HCT116 (cell line): Measurements from ENCODE around the gene STARD7. TPM values are rescaled to one million over a fixed set of nuclear protein-coding genes. Genes with fewer than 3 reads are reported as not detected.

ENCODE experiments used
- ATAC-seq: fragments of 200-7000 bp; cut with Tn5 transposase; 2 replicates; pipeline ENCODE4 v1.9.1; 2020; ENCODE audit warnings: mild to moderate bottlenecking, moderate library complexity
- BruUV-seq: library from RNA; stranded (reverse); fragments of 400-500 nt; replicated peaks from 2 replicates; lab custom pipeline; 2021; lab: Mats Ljungman, UMichigan
- CTCF ChIA-PET: fragments of 300-600 bp; sonication (Branson Sonifier 250); formaldehyde crosslinking; loops from one replicate; lab custom pipeline; 2021; ENCODE audit warnings: antibody characterized with exemption; lab: Charles Lee
- POLR2A ChIA-PET: fragments of 300-600, 350-600 bp; sonication (Branson Sonifier 250); formaldehyde crosslinking; loops from one replicate; lab custom pipeline; 2021; ENCODE audit warnings: antibody characterized with exemption; lab: Charles Lee
- RAD21 ChIA-PET, 2 experiments: fragments of 300-600 bp; sonication (Branson Sonifier 250); formaldehyde crosslinking; loops; one replicate each; lab custom pipeline; 2023; ENCODE audit warnings: low total read pairs in 2 of 2; ENCODE audit not compliant: uncharacterized antibody in 2 of 2, unreplicated experiment in 2 of 2, low non-redundant PET in 1 of 2; lab: Charles Lee
- DNase-seq: peaks from one replicate; pipeline ENCODE4 v3.0.0-alpha.2; 2010; ENCODE audit warnings: low read depth, low spot score
- H2AFZ ChIP-seq: fragments of 200-600 bp; shearing (Covaris generic), sonication (generic); 2 replicates; pipeline ENCODE4 v1.6.1; 2017; ENCODE audit warnings: low read depth, mixed run types, mixed read lengths, antibody characterized with exemption, low read length; ENCODE audit not compliant: poor library complexity, severe bottlenecking
- H3K27ac ChIP-seq: 2 replicates; pipeline ENCODE4 v1.5.1; 2012; ENCODE audit warnings: low read depth, low read length
- H3K27me3 ChIP-seq: fragments of 200-600 bp; sonication (generic); 2 replicates; pipeline ENCODE4 v1.6.1; 2016; ENCODE audit warnings: mixed run types, low read length, mixed read lengths; ENCODE audit not compliant: insufficient read depth
- H3K36me3 ChIP-seq, 2 experiments: fragments of 200-500 bp in 1 of 2; fragments of 200-600 bp in 1 of 2; sonication (Bioruptor generic) in 1 of 2; sonication (generic) in 1 of 2; 2 replicates each; pipeline versions ENCODE4 v1.5.1 to v1.6.1; 2014 to 2016; ENCODE audit warnings: low read length in 2 of 2, inconsistent platforms in 1 of 2, mixed read lengths in 1 of 2, mixed run types in 1 of 2; ENCODE audit not compliant: insufficient read depth in 2 of 2, control insufficient read depth in 1 of 2
- H3K4me1 ChIP-seq, 2 experiments: fragments of 200-600 bp in 1 of 2; sonication (generic) in 1 of 2; 2 replicates each; pipeline versions ENCODE4 v1.5.1 to v1.6.1; 2012 to 2017; ENCODE audit warnings: low read length in 2 of 2, inconsistent platforms in 1 of 2, mild to moderate bottlenecking in 1 of 2, mixed read lengths in 1 of 2, mixed run types in 1 of 2, moderate library complexity in 1 of 2; ENCODE audit not compliant: insufficient read depth in 2 of 2, control insufficient read depth in 1 of 2
- H3K4me2 ChIP-seq: fragments of 200-600 bp; sonication (generic); 2 replicates; pipeline ENCODE4 v1.6.1; 2017; ENCODE audit warnings: mixed run types, low read length, mixed read lengths
- H3K4me3 ChIP-seq, 2 experiments: fragments of 200-600 bp in 1 of 2; sonication (generic) in 1 of 2; replicated peaks in 1 of 2; 2 replicates each; pipeline ENCODE4 v1.5.1; 2011 to 2016; ENCODE audit warnings: low read length in 2 of 2, control low read depth in 1 of 2, low read depth in 1 of 2, mild to moderate bottlenecking in 1 of 2, mixed read lengths in 1 of 2, mixed run types in 1 of 2
- H3K79me2 ChIP-seq: fragments of 200-600 bp; sonication (generic); 2 replicates; pipeline ENCODE4 v1.6.1; 2017; ENCODE audit warnings: mild to moderate bottlenecking, mixed run types, low read length, moderate library complexity, mixed read lengths; ENCODE audit not compliant: insufficient read depth
- H3K9ac ChIP-seq: fragments of 200-600 bp; sonication (generic); 2 replicates; pipeline ENCODE4 v1.6.1; 2016; ENCODE audit warnings: low read length, mixed read lengths
- H3K9me2 ChIP-seq: fragments of 200-600 bp; sonication (generic), shearing (Covaris generic); 2 replicates; pipeline ENCODE4 v1.6.1; 2017; ENCODE audit warnings: mixed run types, mild to moderate bottlenecking, moderate library complexity; ENCODE audit not compliant: insufficient read depth
- H3K9me3 ChIP-seq, 2 experiments: fragments of 200-500 bp in 1 of 2; fragments of 200-600 bp in 1 of 2; sonication (Bioruptor generic) in 1 of 2; sonication (generic) in 1 of 2; 2 replicates each; pipeline ENCODE4 v1.6.1; 2014 to 2017; ENCODE audit warnings: low read length in 2 of 2, mixed read lengths in 2 of 2, inconsistent platforms in 1 of 2, low read depth in 1 of 2, mild to moderate bottlenecking in 1 of 2, mixed run types in 1 of 2, moderate library complexity in 1 of 2; ENCODE audit not compliant: control insufficient read depth in 1 of 2, insufficient read depth in 1 of 2
- H4K20me1 ChIP-seq: fragments of 200-600 bp; sonication (generic), shearing (Covaris generic); 2 replicates; pipeline ENCODE4 v1.6.1; 2017; ENCODE audit warnings: mixed run types, mild to moderate bottlenecking, moderate library complexity; ENCODE audit not compliant: insufficient read depth
- ATF3 ChIP-seq: IDR thresholded peaks from 2 replicates; pipeline ENCODE4 v1.6.1; 2012
- CEBPB ChIP-seq: IDR thresholded peaks from 2 replicates; pipeline ENCODE4 v1.6.1; 2012; ENCODE audit warnings: low read depth
- CTCF ChIP-seq, 3 experiments: fragments of 200-600 bp in 1 of 3; sonication (generic) in 1 of 3; IDR thresholded peaks in 2 of 3; conservative IDR thresholded peaks in 1 of 3; 2 replicates each; pipeline ENCODE4 v1.5.1; 2012 to 2017; ENCODE audit warnings: low read depth in 2 of 3, low read length in 2 of 3, antibody characterized with exemption in 1 of 3, borderline replicate concordance in 1 of 3, control low read depth in 1 of 3, mild to moderate bottlenecking in 1 of 3, mixed read lengths in 1 of 3, mixed run types in 1 of 3, moderate library complexity in 1 of 3; ENCODE audit not compliant: insufficient read depth in 1 of 3
- ELF1 ChIP-seq: IDR thresholded peaks from 2 replicates; pipeline ENCODE4 v1.6.1; 2012; ENCODE audit warnings: low read depth, borderline replicate concordance
- EZH2 ChIP-seq: fragments of 200-600 bp; sonication (generic); IDR thresholded peaks from 2 replicates; pipeline ENCODE4 v1.6.1; 2017; ENCODE audit warnings: antibody characterized with exemption, mixed run types
- FOSL1 ChIP-seq: IDR thresholded peaks from 2 replicates; pipeline ENCODE4 v1.6.1; 2012; ENCODE audit warnings: low read depth
- POLR2A ChIP-seq: IDR thresholded peaks from 2 replicates; pipeline ENCODE4 v1.7.0; 2011; ENCODE audit warnings: borderline replicate concordance; ENCODE audit not compliant: insufficient read depth, insufficient read length; ENCODE audit errors: extremely low read depth
- POLR2AphosphoS5 ChIP-seq: IDR thresholded peaks from 2 replicates; pipeline ENCODE4 v1.6.1; 2011; ENCODE audit warnings: mild to moderate bottlenecking, low read depth, low read length, moderate library complexity
- RAD21 ChIP-seq: IDR thresholded peaks from 2 replicates; pipeline ENCODE4 v1.6.1; 2012; ENCODE audit warnings: low read depth, mild to moderate bottlenecking
- SIN3A ChIP-seq: IDR thresholded peaks from 2 replicates; pipeline ENCODE4 v1.6.1; 2012; ENCODE audit warnings: low read depth
- SP1 ChIP-seq: IDR thresholded peaks from 2 replicates; pipeline ENCODE4 v1.6.1; 2012; ENCODE audit warnings: low read depth
- ZFX ChIP-seq: fragments of 450-650 bp; IDR thresholded peaks from 2 replicates; pipeline ENCODE4 v1.6.1; 2017
- ZNF274 ChIP-seq: fragments of 200-500 bp; sonication (Bioruptor generic); IDR thresholded peaks from 2 replicates; pipeline ENCODE4 v1.6.1; 2014; ENCODE audit warnings: mild to moderate bottlenecking, low read depth, low read length, inconsistent platforms
- intact Hi-C: fragments of 100-400 bp; cut with micrococcal nuclease; formaldehyde crosslinking; loops from 2 replicates; pipeline ENCODE4 v1.10.0; 2022
- total RNA-seq: library from RNA; stranded (reverse); gene quantifications from one replicate; pipeline ENCODE4 v1.2.1, GENCODE V29; 2021; ENCODE audit not compliant: unreplicated experiment

Gene STARD7
- total RNA-seq, 1 experiment from 2014 or later = 160 TPM

GRCh38 chr2:96218508-96219131, 10.0 kb upstream of the STARD7 start:
- no peaks in the 10 kb centered on the region for H3K4me1 ChIP-seq
- ChIA-PET CTCF (no interaction called here), RAD21 (no interaction called here), POLR2A (no interaction called here)
- DNase-seq = no peak
- H3K9ac ChIP-seq = no peak overlapping the region
- 0 out of 2 replicates have a peak, but pooled peaks cover 4% of the 10 kb centered on the region for H3K79me2 ChIP-seq
- no TSS peak for BruUV-seq
- H3K27me3 ChIP-seq = no peaks in the 10 kb centered on the region
- H3K36me3 ChIP-seq = no peaks in the 10 kb centered on the region
- TF ChIP-seq ZNF274 = no peak
- no peak for TF ChIP-seq POLR2A
- TF ChIP-seq FOSL1 = no peak
- no peak for TF ChIP-seq RAD21
- no peak for TF ChIP-seq CEBPB
- TF ChIP-seq EZH2 = no peak
- TF ChIP-seq SIN3A = no peak
- TF ChIP-seq ZFX = no peak
- TF ChIP-seq ELF1 = no peak
- no peak for TF ChIP-seq SP1
- no peak for TF ChIP-seq POLR2AphosphoS5
- no peak for TF ChIP-seq ATF3
- no peak for TF ChIP-seq CTCF (IDR thresholded peaks at IDR 0.05 in 2 of 3, conservative IDR thresholded peaks at IDR 0.05 in 1 of 3; ENCODE audit: borderline replicate concordance in 1 of 3, insufficient read depth in 1 of 3, low read depth in 2 of 3, low read length in 2 of 3)
- H3K27ac ChIP-seq = no peak overlapping the region
- H3K9me2 ChIP-seq = no peaks in the 10 kb centered on the region
- no peak overlapping the region for H3K4me3 ChIP-seq
- H4K20me1 ChIP-seq = no peaks in the 10 kb centered on the region
- ATAC-seq = no peak
- H3K4me2 ChIP-seq = no peak overlapping the region
- no peaks in the 10 kb centered on the region for H3K9me3 ChIP-seq
- intact Hi-C loops = no loop called here
- no peak overlapping the region for H2AFZ ChIP-seq
